Cardiac muscle cell (in vitro differentiated cells and primary cell): Measurements from ENCODE around the gene EPB42. TPM values are rescaled to one million over a fixed set of nuclear protein-coding genes. Genes with fewer than 3 reads are reported as not detected.

ENCODE experiments used
- DNase-seq, 2 donors: peaks; one replicate each; pipeline versions ENCODE4 v3.0.0 to v3.0.0-alpha.2; 2010 to 2017; ENCODE audit warnings: low read depth in 1 of 2, low spot score in 1 of 2
- H3K27ac ChIP-seq: fragments of 200-600 bp; sonication (generic); 2 replicates; pipeline ENCODE4 v1.5.1; 2016
- H3K27me3 ChIP-seq: fragments of 200-600 bp; sonication (generic); 2 replicates; pipeline ENCODE4 v1.6.0; 2016; ENCODE audit warnings: control low read depth
- H3K36me3 ChIP-seq: fragments of 200-600 bp; sonication (generic); 2 replicates; pipeline ENCODE4 v1.5.1; 2016; ENCODE audit warnings: control low read depth
- H3K4me1 ChIP-seq: fragments of 200-600 bp; sonication (generic); 2 replicates; pipeline ENCODE4 v1.8.1; 2017; ENCODE audit warnings: low read depth, mild to moderate bottlenecking, mixed run types
- H3K4me3 ChIP-seq: fragments of 200-600 bp; sonication (generic); 2 replicates; pipeline ENCODE4 v1.5.1; 2016; ENCODE audit warnings: mild to moderate bottlenecking
- H3K9me3 ChIP-seq: fragments of 200-600 bp; sonication (generic); 2 replicates; pipeline ENCODE4 v1.5.1; 2017; ENCODE audit warnings: low read depth, mild to moderate bottlenecking, control low read depth
- polyA plus RNA-seq: library from polyadenylated mRNA; unstranded; fragments of >200 nt; fragmentation: Nextera tagmentation; extraction: Ambion mirVana; gene quantifications from 2 replicates; pipeline ENCODE4 v1.2.1, GENCODE V29; 2016
- total RNA-seq: library from RNA; depleted of rRNA; stranded (reverse); fragments of >200 nt; gene quantifications from 2 replicates; pipeline ENCODE4 v1.2.3, GENCODE V29; 2016
- TF ChIP-seq, protein P1 (sequence below): IDR thresholded peaks from 2 replicates; pipeline ENCODE4 v1.5.1; 2012; ENCODE audit warnings: low read depth, mild to moderate bottlenecking, low read length

Gene EPB42
- total RNA-seq: 0.12 and 0.39 TPM in 2 replicates
- 0.94 TPM in 1 of 2 replicates, not detected in the other for polyA plus RNA-seq

DNA sequence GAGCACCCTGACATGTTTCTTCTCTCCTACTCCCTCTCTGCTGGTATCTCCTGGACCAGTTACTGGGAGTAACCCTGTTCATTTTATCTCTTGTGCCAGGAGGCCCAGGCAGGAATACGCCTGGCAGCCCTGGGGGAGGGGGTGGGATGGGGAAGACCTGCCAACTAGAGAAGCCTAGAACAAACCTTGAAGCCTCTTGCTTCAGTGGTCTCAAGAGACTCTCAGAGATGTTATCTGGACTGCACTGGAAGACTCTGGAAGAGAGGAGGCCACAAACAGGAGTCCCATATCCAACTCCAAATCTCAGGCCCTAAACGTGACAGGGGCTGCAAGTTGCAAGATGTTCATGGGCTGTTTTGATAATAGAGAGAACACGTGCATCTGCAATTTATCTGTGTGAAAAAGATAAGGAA is at the start of gene EPB42:
Gene EPB42, minus strand, starts transcription at position 28 of the 413 bp plus-strand sequence. CDS start 193 bp downstream, outside the sequence.
- peaks cover 6% of the 10 kb centered on the region for H3K4me1 ChIP-seq
- DNase-seq: no peak
- no peaks in the 10 kb centered on the region for H3K9me3 ChIP-seq
- no peak within 1 kb of the TSS for H3K4me3 ChIP-seq
- no peaks in the 10 kb centered on the region for H3K27me3 ChIP-seq
- H3K27ac ChIP-seq: no peak within 1 kb of the TSS
- TF ChIP-seq, protein P1, sequence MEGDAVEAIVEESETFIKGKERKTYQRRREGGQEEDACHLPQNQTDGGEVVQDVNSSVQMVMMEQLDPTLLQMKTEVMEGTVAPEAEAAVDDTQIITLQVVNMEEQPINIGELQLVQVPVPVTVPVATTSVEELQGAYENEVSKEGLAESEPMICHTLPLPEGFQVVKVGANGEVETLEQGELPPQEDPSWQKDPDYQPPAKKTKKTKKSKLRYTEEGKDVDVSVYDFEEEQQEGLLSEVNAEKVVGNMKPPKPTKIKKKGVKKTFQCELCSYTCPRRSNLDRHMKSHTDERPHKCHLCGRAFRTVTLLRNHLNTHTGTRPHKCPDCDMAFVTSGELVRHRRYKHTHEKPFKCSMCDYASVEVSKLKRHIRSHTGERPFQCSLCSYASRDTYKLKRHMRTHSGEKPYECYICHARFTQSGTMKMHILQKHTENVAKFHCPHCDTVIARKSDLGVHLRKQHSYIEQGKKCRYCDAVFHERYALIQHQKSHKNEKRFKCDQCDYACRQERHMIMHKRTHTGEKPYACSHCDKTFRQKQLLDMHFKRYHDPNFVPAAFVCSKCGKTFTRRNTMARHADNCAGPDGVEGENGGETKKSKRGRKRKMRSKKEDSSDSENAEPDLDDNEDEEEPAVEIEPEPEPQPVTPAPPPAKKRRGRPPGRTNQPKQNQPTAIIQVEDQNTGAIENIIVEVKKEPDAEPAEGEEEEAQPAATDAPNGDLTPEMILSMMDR: no peak
- H3K36me3 ChIP-seq: no peaks in the 10 kb centered on the region

GRCh38 chr15:43270113-43270665 is 49.4 kb upstream of the EPB42 start:
- no peak overlapping the region for H3K27ac ChIP-seq
- no peak for DNase-seq
- no peaks in the 10 kb centered on the region for H3K4me1 ChIP-seq
- H3K9me3 ChIP-seq: no peaks in the 10 kb centered on the region
- H3K27me3 ChIP-seq: peaks cover 11% of the 10 kb centered on the region
- H3K36me3 ChIP-seq: no peaks in the 10 kb centered on the region
- no peak overlapping the region for H3K4me3 ChIP-seq
- TF ChIP-seq, protein P1: no peak

GRCh38 chr15:43268111-43269105 is 47.6 kb upstream of the EPB42 start:
- no peaks in the 10 kb centered on the region for H3K36me3 ChIP-seq
- H3K9me3 ChIP-seq: no peaks in the 10 kb centered on the region
- DNase-seq: peak; percentile 22 to 66
- H3K4me3 ChIP-seq: no peak overlapping the region
- H3K4me1 ChIP-seq: no peaks in the 10 kb centered on the region
- peaks cover 27% of the 10 kb centered on the region for H3K27me3 ChIP-seq
- TF ChIP-seq, protein P1: peak; percentile 46
- H3K27ac ChIP-seq: no peak overlapping the region

- no peak overlapping the region for H3K27ac ChIP-seq
- TF ChIP-seq, protein P1: no peak
- DNase-seq: no peak
- no peaks in the 10 kb centered on the region for H3K9me3 ChIP-seq
- no peak overlapping the region for H3K4me3 ChIP-seq
- no peaks in the 10 kb centered on the region for H3K36me3 ChIP-seq
- H3K4me1 ChIP-seq: no peaks in the 10 kb centered on the region
- peaks cover 30% of the 10 kb centered on the region for H3K27me3 ChIP-seq
Measured at GRCh38 chr15:43267439-43267838, 46.6 kb upstream of the EPB42 start.

GRCh38 chr15:43266834-43267233 is 46.0 kb upstream of the EPB42 start, which contains the start of gene TGM5:
Gene TGM5 (minus strand): TSS chr15:43266928. CDS start chr15:43266849, 79 bp downstream.
- Histone ChIP-seq H3K27me3 (peaks cover 30% of the 10 kb centered on the region), H3K9me3 (no peaks in the 10 kb centered on the region), H3K27ac (no peak within 1 kb of the TSS), H3K4me1 (no peaks in the 10 kb centered on the region), H3K36me3 (no peaks in the 10 kb centered on the region), H3K4me3 (no peak within 1 kb of the TSS)
- TF ChIP-seq, protein P1: no peak
- no peak for DNase-seq
